Activated naive CD4-positive, alpha-beta T cell (primary cell): Measurements from ENCODE around the gene NTRK3.

Experiments used
- DNase-seq, 4 experiments: peaks; one replicate each; lab custom pipeline; 2025; lab: John Stamatoyannopoulos, UW

NTRK3 gene

DNA sequence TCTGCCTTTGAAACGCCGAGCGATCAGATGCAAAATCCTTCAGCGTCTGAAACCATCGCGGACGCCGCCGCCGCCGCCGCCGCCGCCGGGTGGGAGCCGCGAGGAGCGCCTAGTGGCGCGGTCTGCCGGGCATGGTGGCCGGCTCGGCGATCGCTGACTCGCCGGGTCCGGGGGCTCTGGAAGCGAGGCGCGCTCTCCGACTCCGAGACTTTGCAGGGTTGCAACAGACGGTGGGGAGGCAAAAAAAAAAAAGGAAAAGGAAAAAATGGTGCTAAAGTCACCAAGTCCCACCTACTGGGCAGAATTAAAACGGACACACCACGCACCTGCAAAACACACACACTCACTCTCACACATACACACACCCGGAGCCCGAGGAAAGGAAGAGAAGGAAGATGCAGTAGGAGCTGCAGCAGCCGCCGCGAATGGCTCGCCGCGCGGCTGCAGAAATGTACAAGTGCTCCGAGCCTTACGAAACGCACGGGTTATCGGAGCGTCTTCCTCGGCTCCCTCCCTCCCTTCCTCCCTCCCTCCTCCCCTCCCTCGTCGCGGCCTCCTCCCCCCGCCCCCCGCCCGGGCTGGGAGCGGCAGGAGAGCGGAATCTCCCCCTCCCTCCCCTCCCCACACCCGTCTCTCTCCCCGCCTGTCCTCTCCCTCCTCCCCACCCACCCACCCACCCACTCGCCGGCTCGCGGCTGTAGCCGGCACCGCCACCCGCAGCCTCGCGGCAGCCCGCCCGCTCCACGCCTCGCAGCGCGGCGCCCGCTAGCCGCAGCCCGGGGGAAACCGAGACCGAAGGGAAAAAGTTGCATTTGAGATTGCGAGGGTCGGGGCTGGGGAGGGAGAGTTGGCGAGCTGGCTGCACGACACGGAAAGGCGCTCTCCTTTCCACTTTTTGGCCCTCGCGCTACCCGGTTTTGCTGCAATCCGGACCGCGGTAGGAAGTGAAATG is at the start of gene NTRK3:
Gene NTRK3, minus strand, starts transcription at position 461 of the 952 bp plus-strand sequence. CDS start 586 bp downstream, outside the sequence.
- DNase-seq = no peak

GRCh38 chr15:88303395-88303794 is 46.9 kb upstream of the NTRK3 start:
- no peak for DNase-seq

DNA sequence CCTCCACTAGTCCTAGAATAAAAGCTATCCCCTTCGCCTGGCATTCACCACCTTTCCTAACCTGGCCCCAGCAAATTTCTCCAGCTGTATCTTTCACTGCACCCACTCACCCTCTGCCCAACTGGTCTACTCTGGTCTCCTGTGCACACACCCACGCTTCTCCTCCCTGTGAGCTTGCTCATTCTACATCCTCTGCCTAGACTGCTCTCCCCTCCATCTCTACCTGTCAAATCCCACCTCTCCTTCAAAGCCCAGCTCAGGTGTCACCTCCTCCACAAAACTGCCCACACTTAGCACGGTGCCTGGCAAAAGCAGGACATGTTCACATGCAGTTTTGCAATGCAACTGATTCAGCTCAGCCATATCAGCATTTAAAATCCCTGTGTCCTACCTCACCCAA is 45.8 kb upstream of the NTRK3 start:
- DNase-seq = no peak

DNA sequence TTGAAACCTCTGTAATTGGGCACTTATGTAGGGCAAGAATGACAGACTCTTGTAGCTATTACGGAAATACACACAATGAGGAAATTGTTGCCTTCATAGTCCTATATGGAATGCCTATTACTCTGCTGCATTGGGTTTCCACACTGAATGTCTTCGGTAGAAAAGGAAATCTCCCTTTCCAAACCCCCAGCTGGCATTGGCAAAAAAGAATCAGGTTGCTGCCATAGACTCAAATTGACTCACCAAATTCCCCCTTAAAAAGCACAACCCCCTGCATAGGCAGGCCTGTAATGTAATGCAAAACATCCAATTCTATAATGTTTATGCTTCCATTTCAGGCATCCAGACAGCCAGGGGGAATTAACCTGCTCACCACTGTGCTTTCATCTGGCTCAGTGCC is 44.8 kb upstream of the NTRK3 start:
- no peak for DNase-seq

- no peak for DNase-seq
Measured at GRCh38 chr15:88300861-88301260, 44.3 kb upstream of the NTRK3 start.

GRCh38 chr15:88300089-88300488 is 43.5 kb upstream of the NTRK3 start:
- no peak for DNase-seq

DNA sequence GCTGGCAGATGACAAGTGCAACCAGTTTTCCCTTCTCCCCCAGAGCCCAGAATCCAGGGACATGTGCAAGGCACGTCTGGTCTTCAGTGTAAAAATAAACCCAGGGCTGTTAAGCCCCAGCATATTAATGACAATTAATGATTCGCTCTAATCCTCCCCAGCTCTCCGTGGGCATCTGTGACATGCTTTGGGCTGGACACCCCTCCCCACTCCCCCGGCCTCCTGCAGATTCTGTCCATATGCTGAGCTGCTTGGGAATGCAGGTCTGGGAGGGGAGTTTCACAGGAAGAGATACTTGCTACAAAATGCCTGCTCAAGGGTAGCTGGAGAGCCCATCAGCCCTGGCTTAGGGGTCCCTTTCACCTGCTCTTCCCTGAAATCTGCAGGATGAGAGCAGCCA is 43.0 kb upstream of the NTRK3 start:
- no peak for DNase-seq

GRCh38 chr15:88288661-88289060 is 32.1 kb upstream of the NTRK3 start:
- DNase-seq = no peak

GRCh38 chr15:88288206-88288605 is 31.7 kb upstream of the NTRK3 start:
- no peak for DNase-seq

- no peak for DNase-seq
Measured at GRCh38 chr15:88284318-88284998, 27.9 kb upstream of the NTRK3 start.

DNA sequence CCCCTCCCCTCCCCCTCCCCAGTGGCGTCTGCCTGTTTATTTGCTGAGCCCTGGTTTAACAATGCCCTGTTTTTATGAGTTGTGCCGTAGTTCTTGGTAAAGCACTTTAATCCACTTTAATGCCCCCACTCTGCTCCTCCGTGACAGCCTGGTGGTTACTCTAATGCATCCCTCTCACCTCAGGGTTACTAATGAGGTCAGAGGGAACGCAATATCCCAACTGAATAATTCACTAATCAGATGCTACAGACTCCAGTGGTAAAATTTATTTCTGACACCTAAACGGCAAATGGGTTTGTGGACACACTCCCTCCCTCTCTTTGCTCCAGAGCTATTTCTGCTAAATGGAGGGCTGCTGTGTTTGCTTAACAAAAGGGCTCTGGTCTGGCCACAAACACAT is 26.1 kb upstream of the NTRK3 start:
- DNase-seq = no peak

GRCh38 chr15:88276821-88277410 is 20.4 kb upstream of the NTRK3 start:
- no peak for DNase-seq

- no peak for DNase-seq
Measured at GRCh38 chr15:88275804-88276203, 19.3 kb upstream of the NTRK3 start.

DNA sequence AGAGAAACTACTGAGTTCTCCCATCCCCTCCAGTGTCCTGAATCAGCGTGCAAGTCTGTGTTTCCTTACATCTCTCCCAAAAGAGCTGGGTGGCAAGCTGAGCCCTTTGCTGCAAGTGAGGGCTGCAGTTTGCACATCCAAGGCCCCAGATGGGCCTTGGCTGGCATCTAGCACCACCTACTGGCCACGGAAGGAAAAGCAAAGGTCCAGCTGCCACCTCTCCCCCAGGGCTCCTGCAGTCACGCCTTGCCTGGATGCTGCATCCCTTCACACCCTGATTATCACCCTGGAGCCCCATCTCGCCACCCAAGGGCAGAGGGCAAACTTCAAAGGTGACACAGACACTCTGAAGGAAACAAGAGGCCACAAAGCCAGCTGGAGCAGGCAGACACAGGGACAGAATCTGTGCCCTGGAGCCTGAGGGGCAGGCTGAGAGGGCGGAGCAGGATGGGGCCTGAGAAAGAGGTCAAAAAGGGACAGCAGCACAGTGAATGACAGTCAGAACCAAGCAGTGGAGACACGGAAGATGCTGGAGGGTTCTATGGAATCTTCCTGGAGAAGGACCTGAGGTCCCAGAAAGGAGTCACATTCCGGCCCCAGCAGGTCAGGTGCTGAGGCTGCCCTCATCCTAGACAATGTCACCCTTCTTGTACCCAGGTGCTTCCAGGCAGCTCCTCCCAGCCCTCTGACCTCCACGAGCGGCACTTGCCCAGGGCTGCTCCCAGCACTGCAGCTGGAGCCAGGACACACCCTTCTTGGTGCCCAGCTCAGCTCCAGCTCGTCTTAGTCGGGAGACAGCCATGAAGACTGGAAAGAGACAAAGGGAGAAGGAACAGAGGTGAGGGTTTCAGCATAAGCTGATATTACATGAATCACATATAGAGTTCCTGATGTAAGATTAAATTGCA is 18.3 kb upstream of the NTRK3 start:
- DNase-seq = peak; percentile 4 to 42 (median 26)

- no peak for DNase-seq
Measured at GRCh38 chr15:88272421-88272820, 15.9 kb upstream of the NTRK3 start.

GRCh38 chr15:88269356-88270062 is 13.0 kb upstream of the NTRK3 start:
- no peak for DNase-seq

DNA sequence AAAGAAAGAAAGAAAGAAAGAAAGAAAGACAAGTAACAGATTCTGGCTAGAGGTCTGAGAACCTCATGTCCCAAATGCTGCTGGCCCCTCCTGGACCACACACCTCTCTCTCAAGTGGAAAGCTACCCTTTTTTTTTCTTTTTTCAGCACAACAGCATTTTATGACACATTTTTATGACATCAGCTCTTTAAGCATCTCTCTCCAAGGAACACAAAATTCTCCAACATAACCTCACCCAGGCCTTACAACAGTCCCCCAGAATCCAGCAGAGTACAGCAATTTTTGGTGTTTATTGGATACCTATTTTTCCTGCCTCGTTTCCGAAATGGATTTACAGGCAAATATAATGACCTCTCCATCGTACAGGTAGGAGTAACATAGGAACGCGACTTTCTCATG is 11.2 kb upstream of the NTRK3 start:
- DNase-seq = no peak

DNA sequence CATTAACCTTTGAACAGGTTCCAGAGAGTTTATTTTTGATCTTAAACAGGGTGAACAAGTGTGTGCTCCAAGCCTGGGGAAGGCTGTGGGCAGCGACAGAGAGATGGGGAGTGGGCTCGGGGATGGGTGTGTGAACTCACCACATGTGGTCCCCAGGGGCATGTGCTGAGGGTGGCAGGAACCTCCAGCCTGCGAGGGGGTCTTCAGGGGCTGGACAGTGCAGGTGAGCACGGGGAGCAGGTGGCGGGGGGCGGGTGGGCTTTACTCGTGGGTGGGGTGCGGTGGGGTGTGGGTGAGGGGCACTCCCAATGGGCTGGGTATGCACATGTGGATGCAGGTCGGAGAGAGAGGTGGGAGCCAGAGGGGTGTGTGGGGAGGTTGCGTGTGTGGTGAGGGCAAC is 9.6 kb upstream of the NTRK3 start:
- no peak for DNase-seq

DNA sequence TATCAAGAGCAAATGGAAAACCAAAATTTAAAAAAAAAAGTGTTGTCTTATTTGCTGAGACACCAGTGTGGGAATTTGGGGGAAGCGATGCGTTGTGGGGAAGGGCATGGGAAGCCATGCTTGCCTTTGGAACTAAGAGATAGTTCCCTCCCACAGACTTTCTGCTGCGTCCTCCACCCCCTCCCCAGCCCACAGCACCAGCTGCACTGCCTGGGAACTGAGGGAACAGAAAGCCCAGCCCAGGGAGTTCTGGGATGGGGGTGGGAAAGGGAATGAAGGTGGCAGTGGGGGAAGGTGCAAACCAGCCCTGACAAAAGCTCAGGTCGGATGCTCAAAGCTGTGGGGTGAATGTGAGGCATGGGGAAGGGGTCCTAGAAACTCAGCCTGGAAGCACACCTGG is 8.1 kb upstream of the NTRK3 start:
- no peak for DNase-seq

DNA sequence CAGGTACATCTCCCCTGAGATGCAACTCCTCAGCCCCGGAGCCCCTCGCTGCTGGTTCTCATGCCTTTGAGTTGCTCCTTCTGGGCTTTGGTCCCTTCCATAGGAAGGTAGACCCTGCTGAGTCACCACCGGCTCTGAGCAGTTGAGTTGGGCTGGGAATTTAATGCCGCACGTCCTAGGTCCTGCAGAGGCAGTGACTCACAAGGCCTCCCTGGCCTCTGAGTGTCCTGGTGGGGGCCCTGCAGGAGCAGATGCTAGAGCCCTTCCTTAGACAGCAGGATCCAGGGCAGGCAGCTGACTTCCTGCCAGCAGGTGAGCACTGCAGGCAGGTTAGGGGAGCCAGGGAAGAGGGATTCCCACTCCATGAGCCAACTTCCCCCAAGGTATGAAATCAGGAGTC is 5.5 kb upstream of the NTRK3 start:
- no peak for DNase-seq

GRCh38 chr15:88258093-88258641 is 1.6 kb upstream of the NTRK3 start:
- DNase-seq = no peak
